ENCODE measurements around the gene AADAT.
"Not testable (repeated sequence)": the region's sequence is repeated elsewhere in the genome, so short reads cannot be mapped to it uniquely, and the experiment has no call there.

The AADAT gene

DNA sequence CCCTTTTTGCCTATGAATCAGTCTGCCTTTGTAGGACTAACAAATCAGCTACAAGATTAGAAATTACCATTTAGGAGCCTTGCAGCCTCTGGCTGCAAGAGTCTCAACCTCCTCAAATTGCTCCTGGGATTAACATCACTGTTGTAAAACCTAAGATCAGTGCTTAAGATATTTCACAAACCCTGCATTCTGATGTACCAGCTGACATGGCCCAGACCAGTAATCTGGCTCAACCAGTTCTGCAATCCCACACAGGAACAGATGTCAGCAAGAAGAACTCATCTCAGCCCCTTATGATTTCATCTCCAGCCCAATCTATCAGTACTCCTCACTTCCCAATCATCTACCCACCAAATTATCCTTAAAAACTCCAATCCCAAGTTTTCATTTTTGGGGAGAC lies 32.5 kb upstream of the AADAT start:
- no peak overlapping the region for H3K4me2 ChIP-seq (ENCODE audit: low read length)
- no peaks in the 10 kb centered on the region for H3K79me2 ChIP-seq (ENCODE audit: low read length)
- H3K36me3 ChIP-seq (replicated peaks; ENCODE audit: low read depth, low read length), result no peaks in the 10 kb centered on the region
- H3K27ac ChIP-seq (ENCODE audit: low read length), result no peak overlapping the region
- no peaks in the 10 kb centered on the region for H3K9me3 ChIP-seq (ENCODE audit: insufficient read depth, low read length)
- no peak overlapping the region for H3K4me3 ChIP-seq (ENCODE audit: low read length)
- H3K9ac ChIP-seq (ENCODE audit: low read length), result no peak overlapping the region
- H4K20me1 ChIP-seq (ENCODE audit: insufficient read depth, low read length), result no peaks in the 10 kb centered on the region
- TF ChIP-seq EZH2phosphoT487 (IDR thresholded peaks at IDR 0.05; ENCODE audit: low read depth), result no peak
- TF ChIP-seq, protein P1, sequence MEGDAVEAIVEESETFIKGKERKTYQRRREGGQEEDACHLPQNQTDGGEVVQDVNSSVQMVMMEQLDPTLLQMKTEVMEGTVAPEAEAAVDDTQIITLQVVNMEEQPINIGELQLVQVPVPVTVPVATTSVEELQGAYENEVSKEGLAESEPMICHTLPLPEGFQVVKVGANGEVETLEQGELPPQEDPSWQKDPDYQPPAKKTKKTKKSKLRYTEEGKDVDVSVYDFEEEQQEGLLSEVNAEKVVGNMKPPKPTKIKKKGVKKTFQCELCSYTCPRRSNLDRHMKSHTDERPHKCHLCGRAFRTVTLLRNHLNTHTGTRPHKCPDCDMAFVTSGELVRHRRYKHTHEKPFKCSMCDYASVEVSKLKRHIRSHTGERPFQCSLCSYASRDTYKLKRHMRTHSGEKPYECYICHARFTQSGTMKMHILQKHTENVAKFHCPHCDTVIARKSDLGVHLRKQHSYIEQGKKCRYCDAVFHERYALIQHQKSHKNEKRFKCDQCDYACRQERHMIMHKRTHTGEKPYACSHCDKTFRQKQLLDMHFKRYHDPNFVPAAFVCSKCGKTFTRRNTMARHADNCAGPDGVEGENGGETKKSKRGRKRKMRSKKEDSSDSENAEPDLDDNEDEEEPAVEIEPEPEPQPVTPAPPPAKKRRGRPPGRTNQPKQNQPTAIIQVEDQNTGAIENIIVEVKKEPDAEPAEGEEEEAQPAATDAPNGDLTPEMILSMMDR (IDR thresholded peaks at IDR 0.05; ENCODE audit: low read depth, low read length), result no peak
- H2AFZ ChIP-seq (ENCODE audit: low read depth, low read length), result no peak overlapping the region
- no peaks in the 10 kb centered on the region for H3K27me3 ChIP-seq (ENCODE audit: low read depth, low read length)
- no peaks in the 10 kb centered on the region for H3K4me1 ChIP-seq (ENCODE audit: low read length)

DNA sequence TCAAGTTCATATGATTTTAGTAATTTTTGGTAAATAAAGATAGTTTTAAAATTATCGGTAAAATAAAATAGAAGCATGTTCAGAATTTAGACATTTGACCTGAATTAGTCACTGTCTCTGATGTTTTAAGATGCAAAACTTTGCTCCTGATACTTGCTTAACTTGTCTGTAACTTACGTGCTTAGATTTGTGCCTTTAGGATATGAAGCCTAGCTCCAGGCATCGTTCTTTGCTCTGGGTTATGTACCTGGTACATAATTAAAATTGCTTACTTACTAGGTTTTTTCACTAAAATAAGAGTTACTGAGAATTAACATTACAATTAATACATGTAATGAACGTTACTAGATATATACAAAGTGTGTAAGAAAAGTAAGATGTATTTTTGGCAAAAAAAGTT lies 24.9 kb upstream of the AADAT start:
- Histone ChIP-seq H3K4me1 (ENCODE audit: low read length) (no peaks in the 10 kb centered on the region), H3K27ac (ENCODE audit: low read length) (no peak overlapping the region), H3K4me2 (ENCODE audit: low read length) (no peak overlapping the region), H3K27me3 (ENCODE audit: low read depth, low read length) (no peaks in the 10 kb centered on the region), H3K36me3 (replicated peaks; ENCODE audit: low read depth, low read length) (no peaks in the 10 kb centered on the region), H3K4me3 (ENCODE audit: low read length) (no peak overlapping the region), H3K9ac (ENCODE audit: low read length) (no peak overlapping the region), H3K79me2 (ENCODE audit: low read length) (no peaks in the 10 kb centered on the region), H4K20me1 (ENCODE audit: insufficient read depth, low read length) (no peaks in the 10 kb centered on the region), H3K9me3 (ENCODE audit: insufficient read depth, low read length) (no peaks in the 10 kb centered on the region), H2AFZ (ENCODE audit: low read depth, low read length) (no peak overlapping the region)
- no peak for TF ChIP-seq EZH2phosphoT487 (IDR thresholded peaks at IDR 0.05; ENCODE audit: low read depth)
- TF ChIP-seq, protein P1 (IDR thresholded peaks at IDR 0.05; ENCODE audit: low read depth, low read length), result no peak

DNA sequence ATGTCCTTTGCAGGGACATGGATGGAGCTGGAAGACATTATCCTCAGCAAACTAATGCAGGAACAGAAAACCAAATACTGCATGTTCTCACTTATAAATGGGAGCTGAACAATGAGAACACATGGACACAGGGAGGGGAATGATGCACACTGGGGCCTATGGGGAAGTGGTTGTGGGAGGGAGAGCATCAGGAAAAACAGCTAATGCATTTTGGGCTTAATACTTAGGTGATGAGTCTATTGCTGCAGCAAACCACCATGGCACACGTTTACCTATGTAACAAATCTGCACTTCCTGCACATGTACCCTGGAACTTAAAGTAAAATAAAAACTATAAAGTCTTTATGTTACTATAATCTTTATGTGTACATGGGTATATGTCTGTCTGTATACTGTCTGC lies 24.4 kb upstream of the AADAT start:
- not testable (repeated sequence) for H3K36me3 ChIP-seq (replicated peaks; ENCODE audit: low read depth, low read length); H3K79me2 ChIP-seq (ENCODE audit: low read length); H3K4me3 ChIP-seq (ENCODE audit: low read length); H3K9me3 ChIP-seq (ENCODE audit: insufficient read depth, low read length); H3K27ac ChIP-seq (ENCODE audit: low read length); H3K27me3 ChIP-seq (ENCODE audit: low read depth, low read length); H3K9ac ChIP-seq (ENCODE audit: low read length); H3K4me2 ChIP-seq (ENCODE audit: low read length); H3K4me1 ChIP-seq (ENCODE audit: low read length); H2AFZ ChIP-seq (ENCODE audit: low read depth, low read length); H4K20me1 ChIP-seq (ENCODE audit: insufficient read depth, low read length)

DNA sequence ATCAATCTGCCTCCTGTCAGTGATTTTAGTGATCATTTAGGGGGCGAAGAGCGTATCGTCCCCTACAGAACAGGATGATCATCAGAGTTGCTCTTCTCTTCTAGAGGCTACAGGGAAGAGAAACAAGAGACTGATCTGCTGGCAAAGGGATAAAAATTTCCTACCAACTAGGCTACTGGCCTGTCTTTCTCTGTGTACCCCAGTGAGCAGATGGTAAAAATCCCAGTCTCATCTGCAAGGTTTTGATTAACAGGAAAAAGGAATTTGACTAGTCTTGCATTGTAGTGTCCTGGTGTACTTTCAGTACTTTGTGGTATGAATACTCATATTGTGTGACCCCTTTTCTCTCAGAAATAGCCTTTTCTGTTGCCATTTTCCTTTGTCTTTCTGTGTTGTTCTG lies 21.8 kb upstream of the AADAT start:
- H3K9ac ChIP-seq (ENCODE audit: low read length), result no peak overlapping the region
- TF ChIP-seq, protein P1 (IDR thresholded peaks at IDR 0.05; ENCODE audit: low read depth, low read length), result no peak
- TF ChIP-seq EZH2phosphoT487 (IDR thresholded peaks at IDR 0.05; ENCODE audit: low read depth), result no peak
- no peak overlapping the region for H3K4me2 ChIP-seq (ENCODE audit: low read length)
- no peaks in the 10 kb centered on the region for H3K36me3 ChIP-seq (replicated peaks; ENCODE audit: low read depth, low read length)
- H3K4me3 ChIP-seq (ENCODE audit: low read length), result no peak overlapping the region
- H3K79me2 ChIP-seq (ENCODE audit: low read length), result no peaks in the 10 kb centered on the region
- H4K20me1 ChIP-seq (ENCODE audit: insufficient read depth, low read length), result no peaks in the 10 kb centered on the region
- no peak overlapping the region for H2AFZ ChIP-seq (ENCODE audit: low read depth, low read length)
- H3K9me3 ChIP-seq (ENCODE audit: insufficient read depth, low read length), result no peaks in the 10 kb centered on the region
- H3K27ac ChIP-seq (ENCODE audit: low read length), result no peak overlapping the region
- H3K27me3 ChIP-seq (ENCODE audit: low read depth, low read length), result no peaks in the 10 kb centered on the region
- no peaks in the 10 kb centered on the region for H3K4me1 ChIP-seq (ENCODE audit: low read length)

DNA sequence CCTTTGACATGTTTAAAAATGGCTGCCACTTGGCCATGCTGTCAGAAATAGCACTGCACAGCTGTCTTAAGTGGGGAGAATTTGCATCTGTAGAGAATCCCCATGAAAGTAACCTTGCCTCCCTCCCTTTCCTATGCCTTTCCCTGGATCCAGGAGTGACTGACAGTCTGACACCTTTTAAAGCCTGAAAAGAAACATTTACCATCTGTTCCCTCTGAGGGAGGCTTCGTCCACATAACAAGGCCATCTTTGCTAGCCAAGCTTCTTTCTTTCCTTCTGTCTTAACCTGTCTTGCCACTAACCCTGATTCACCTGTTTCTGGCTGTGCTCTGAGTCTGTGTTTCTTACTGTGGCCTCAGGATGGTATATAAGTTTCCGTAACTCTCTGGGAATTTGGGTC lies 21.3 kb upstream of the AADAT start:
- Histone ChIP-seq H3K4me2 (ENCODE audit: low read length) (no peak overlapping the region), H3K9me3 (ENCODE audit: insufficient read depth, low read length) (no peaks in the 10 kb centered on the region), H3K27ac (ENCODE audit: low read length) (no peak overlapping the region), H3K4me1 (ENCODE audit: low read length) (no peaks in the 10 kb centered on the region), H3K36me3 (replicated peaks; ENCODE audit: low read depth, low read length) (no peaks in the 10 kb centered on the region), H3K27me3 (ENCODE audit: low read depth, low read length) (no peaks in the 10 kb centered on the region), H3K79me2 (ENCODE audit: low read length) (no peaks in the 10 kb centered on the region), H3K4me3 (ENCODE audit: low read length) (no peak overlapping the region), H2AFZ (ENCODE audit: low read depth, low read length) (no peak overlapping the region), H3K9ac (ENCODE audit: low read length) (no peak overlapping the region), H4K20me1 (ENCODE audit: insufficient read depth, low read length) (no peaks in the 10 kb centered on the region)
- no peak for TF ChIP-seq EZH2phosphoT487 (IDR thresholded peaks at IDR 0.05; ENCODE audit: low read depth)
- TF ChIP-seq, protein P1 (IDR thresholded peaks at IDR 0.05; ENCODE audit: low read depth, low read length), result no peak
